Fibroblast of skin of left quadriceps (primary cell): ENCODE measurements around the gene CNGA1.
"Not testable (repeated sequence)": the region's sequence is repeated elsewhere in the genome, so short reads cannot be mapped to it uniquely, and the experiment has no call there.

Source experiments
- DNase-seq, 2 experiments: peaks; one replicate each; pipeline ENCODE4 v3.0.0-alpha.2; 2013; ENCODE audit warnings: low read depth in 2 of 2

Gene CNGA1

DNA sequence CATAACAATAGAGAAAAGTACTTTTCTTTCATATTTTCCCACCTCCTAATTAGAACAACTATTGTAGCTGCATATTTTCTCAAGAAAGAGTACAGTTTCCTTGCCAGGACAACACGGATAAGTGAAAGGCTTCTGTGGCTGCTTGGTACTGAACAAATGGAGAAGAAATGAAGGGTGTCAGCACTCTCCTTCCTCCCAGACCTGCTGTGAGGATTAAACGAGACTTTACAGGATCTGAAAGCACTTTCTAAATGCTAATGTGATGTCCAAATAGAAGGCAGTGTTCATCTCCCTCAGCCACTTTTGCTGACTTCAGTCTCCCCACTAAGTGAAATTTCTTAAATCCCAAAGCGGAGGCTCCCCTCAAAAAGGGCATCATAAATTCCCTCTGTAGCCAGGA is 14.0 kb upstream of the CNGA1 start:
- DNase-seq = no peak

DNA sequence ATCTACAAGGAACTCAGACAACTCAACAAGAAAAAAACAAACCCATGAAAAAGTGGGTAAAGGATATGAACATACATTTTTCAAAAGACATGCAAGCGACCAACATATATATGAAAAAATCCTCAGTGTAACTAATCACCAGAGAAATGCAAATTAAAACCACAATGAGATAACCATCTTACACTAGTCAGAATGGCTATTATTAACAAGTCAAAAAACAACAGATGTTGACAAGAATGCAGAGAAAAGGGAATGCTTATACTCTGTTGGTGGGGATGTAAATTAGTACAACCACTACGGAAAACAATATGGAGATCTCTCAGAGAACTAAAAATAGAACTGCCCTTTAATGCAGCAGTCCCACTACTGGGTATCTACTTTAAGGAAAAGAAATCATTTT is 12.2 kb upstream of the CNGA1 start:
- no peak for DNase-seq

DNA sequence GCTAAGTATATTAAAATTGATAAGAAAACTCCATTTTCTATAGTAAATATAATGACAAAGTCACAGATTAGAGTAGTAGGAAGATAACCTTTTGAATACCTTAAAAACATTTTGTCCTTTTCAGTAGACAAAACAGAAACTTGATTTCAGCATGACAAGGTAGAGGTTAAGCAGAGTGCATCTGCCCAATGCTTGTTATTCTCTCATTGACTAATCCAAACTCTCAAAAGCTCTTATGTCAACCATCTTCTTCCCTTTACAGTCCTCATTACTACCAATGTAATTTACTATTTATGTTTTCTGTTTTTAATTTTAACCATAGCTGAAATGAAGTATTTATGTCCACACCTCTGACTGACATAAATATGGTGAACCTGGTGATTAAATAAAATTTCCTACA is 11.2 kb upstream of the CNGA1 start:
- DNase-seq = no peak

DNA sequence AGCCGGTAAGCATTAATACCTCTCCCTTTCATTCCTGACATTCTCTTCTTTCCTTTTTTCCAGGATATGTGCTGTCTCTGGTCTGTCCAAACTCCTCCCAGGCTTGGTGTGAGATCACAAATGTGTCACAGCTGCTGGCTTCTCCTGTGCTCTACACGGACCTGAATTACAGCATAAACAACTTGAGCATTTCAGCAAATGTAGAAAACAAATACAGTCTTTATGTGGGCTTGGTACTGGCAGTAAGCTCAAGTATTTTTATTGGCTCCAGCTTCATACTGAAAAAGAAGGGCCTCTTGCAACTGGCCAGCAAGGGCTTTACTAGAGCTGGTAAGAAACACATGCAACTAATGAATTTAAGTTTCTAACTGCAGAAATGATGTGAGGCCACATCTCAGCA is 8.5 kb upstream of the CNGA1 start:
- DNase-seq = no peak

DNA sequence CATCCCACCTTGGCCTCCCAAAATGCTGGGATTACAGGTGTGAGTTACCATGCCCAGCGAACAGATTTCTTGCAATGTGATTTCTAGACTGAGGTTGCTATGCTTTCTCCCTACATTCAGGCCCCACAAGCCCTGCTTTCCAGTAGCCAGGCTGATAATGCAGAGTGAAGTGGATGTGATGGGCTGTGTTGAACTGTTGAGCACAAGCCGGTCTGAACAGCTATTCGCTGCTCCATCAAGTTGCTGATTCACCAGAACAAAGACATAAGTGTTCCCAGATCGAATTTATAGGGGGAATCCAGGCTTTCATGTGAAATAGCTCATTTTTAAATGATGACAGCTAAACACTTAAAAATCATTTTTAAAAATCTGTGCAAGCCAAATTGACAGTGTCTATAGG is 8.0 kb upstream of the CNGA1 start:
- DNase-seq = no peak

DNA sequence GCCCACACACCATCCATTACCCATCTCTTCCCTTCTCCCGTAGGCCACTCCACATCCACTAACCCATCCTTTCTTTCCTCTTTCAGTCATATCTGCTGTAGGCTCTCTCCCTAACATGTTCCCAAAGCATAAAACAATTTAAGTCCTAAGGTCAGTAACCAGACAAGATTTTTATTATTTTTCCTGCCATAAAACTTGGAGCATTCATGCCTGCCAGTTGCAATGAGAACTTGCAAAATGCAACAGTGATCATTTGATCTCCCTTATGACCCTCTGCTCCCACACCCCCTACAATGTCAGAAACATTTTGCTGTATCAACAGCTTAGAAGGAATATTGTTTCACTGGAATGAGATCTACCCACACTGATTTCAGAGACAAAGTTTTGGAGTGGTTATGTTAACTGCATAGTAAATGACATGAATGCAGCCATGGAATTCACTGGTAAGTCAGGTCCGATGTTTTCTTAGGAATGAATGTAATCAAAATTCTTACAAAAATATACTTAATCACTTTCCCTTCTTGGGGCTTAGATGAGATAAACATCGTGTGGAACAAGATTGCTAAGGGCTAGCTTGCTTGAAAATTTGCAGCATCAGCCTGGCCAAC is 5.8 kb upstream of the CNGA1 start:
- DNase-seq = no peak

DNA sequence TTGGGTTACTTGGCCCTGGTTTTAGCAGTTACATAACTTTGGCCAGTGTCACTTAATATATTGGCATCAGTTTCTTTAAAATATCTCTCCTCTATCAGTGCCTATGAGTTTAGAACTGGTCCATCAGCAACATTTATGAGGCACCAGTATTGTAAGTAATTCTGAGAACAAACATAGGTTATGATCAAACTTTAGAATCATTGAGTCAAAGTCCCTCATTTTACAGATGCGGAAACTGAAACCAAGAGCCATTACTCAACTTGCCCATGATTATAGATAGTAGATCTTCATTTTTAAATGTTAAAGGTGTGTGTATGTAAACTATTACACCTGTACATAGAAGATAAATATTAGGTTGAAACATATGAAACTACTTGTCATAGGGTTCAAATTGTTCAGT is 4.6 kb upstream of the CNGA1 start:
- DNase-seq = no peak

DNA sequence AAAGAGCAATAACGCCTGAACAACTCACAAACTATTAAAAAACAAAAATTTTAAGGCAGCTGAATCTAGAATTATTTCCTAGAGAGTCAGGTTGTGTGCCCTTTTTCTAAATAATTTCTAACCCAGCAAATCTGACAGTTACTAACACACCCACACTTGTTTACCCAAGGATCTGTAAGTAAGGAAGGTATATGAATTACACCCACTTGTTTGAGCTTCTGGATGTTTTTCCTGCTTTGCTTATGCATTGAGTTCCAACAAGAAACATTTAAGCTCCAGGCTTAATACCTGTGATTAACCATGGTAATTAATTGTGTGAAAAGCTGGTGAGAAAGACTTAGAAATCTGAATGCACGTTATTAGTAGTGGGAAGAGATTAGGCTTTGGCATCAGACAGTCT is 1.6 kb upstream of the CNGA1 start:
- DNase-seq = no peak

DNA sequence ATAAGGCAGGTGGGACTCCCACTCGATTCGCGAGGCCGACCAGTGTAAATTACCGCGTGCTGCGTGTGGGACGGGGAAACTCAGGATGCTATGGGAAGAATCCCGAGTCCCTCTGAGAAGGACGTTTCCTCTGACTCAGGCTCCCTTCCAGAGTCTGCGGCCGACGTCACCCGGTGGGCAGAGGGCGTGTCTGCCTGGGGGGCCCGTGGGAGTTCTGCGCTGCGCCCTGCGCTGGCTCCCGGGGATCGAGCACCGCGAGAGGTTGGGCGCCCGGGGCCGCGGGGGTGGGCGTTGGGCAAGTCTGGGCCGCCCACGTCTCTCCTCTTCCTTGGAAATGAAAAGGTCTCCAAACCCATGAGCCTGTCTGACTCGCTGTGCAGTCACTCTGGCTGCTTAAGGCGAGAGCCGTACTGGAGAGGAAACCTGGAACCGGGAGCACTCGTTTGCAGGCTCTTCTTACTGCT is 659 bp upstream of the CNGA1 start:
- peak in 1 of 2 experiments; percentile 11 for DNase-seq

DNA sequence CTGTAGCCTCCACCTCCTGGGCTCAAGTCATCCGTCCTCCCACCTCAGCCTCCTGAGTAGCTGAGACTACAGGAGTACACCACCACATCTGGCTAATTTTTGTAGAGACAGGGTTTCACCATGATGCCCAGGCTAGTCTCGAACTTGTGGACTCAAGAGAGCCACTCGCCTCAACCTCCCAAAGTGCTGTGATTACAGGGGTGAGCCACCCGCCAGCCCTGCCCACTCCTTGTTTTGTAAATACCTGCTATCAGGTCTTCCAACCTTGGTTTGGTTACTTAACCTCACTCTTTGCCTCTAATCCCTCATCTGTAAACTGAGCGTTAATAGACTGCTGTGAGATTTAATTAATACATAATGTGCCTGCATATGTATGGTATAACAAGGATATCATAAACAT is 803 bp downstream of the CNGA1 start:
- DNase-seq = no peak

DNA sequence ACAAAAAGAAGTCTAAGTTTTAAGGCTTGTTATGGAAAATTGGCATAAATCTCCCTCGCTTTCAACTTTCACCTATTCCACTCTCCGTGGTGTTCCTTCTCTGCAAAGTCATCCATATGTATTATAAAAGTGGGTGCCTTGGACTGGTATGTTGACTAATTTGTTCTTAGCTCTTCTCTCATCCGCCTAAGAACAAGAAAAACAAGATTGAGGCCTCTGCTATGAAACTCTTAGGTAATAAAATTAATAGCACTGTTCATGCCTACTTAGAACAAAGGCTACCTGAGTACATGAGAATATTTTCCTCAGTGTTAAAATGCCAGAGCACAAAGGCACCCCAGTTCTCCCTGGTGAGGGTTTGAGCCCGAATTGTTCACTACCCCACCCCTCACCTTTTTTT is 1.3 kb downstream of the CNGA1 start:
- DNase-seq = no peak

DNA sequence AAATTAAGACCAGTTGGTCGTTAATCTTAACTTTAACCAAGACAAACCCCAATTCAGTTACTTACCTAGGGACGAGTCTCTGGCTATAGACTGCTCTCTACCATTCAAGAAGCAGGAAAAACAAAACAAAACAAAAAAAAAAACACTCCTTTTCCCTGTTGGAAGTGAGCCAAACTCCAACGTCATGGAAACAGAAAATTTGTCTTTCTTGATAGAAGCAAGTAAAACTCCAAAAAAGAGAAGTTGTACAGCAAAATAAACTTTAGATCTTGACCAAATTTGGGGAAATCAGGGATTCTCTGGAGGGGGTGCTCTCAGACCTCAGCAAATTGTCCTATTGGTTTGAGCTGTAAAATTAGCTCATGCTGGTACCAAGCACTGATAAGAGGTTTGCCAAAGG is 3.7 kb downstream of the CNGA1 start:
- no peak for DNase-seq

DNA sequence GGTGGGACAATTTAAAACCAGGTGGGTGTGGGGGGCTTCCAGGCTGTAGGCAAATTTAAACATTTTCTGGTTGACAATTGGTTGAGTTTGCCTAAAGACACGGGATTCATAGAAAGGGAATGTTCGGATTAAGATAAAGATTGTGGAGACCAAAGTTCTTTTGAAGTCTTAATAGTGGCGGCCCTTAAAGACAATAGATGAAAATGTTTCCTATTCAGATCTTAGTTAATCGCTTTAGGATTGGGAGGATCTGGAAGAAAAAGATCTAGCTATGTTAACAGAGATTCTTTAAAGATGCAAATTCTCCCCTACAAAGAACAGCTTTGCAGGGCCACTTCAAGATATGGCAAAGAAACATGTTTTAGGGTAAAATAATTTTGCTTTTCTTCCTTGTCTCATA is 4.8 kb downstream of the CNGA1 start:
- no peak for DNase-seq

DNA sequence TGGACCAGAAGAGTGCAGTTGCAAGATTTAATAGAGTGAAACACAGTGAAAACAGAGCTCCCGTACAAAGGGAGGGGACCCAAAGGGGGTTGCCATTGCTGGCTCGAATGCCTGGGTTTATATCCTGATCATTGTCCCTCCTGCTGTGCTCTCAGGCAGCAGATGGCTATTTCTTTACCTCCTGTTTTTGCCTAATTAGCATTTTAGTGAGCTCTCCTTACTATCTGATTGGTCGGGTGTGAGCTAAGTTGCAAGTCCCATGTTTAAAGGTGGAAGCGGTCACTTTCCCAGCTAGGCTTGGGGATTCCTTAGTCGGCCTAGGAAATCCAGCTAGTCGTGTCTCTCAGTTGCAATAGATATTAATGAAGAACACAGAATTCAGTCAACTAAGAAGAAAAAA is 5.6 kb downstream of the CNGA1 start:
- not testable (repeated sequence) for DNase-seq

DNA sequence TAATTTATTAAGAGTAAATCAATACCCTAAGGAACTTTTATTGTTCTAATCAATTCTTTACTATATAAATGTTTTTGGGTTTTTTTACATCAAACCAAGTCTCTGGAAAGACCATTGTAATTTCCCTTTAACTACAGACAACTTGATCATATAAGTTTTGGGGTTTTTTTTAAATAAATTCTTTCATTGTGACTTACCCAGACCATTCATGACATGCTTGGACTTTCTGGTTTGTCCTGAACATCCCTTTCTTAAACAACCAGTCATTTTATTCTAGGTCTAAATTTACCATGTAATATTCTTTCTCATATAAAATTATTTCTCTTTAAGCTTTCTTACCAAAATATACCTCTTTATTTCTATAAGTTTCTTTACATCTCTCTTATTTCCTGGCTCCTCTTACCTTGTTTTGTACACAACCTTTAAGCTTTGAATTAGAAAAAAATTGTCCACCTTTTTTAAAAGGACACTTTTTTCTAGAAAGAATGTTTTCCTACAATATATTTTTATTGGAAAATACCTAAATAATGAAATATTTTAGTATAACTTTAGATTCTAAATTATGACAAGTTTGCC is 8.4 kb downstream of the CNGA1 start:
- DNase-seq = no peak

DNA sequence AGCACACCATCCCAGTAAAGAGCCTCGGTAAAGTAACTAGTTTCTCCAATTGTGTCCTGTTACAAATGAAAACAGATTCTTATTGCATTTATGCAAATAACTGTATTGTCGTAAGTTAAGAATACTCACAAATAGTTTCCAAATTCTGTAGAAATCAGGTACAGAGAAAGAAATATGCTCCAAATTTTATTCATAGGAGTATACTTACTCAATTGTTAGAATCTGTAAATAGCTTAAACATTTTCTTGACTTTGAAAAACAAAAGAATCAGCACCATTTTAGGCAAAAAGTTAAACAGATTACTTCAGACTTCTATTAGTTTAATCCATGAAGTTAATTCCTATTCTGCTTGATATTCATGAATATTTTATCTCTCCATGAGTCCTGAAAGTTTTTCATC is 10.7 kb downstream of the CNGA1 start:
- DNase-seq = no peak

DNA sequence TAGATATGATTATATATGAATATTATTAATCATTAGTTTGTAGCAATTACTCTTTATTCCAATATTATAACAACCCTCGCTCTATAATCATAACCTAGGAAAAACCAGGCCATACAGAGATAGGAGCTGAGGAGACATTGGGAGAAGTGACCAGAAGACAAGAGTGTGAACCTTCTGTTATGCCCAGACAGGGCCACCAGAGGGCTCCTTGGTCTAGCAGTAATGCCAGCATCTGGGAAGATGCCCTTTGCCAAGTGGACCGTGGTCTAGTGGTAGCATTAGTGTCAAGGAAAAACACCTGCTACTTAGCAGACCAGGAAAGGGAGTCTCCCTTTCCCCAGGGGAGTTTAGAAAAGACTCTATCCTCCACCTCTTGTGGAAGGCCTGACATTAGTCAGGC is 12.9 kb downstream of the CNGA1 start:
- DNase-seq = not testable (repeated sequence)

DNA sequence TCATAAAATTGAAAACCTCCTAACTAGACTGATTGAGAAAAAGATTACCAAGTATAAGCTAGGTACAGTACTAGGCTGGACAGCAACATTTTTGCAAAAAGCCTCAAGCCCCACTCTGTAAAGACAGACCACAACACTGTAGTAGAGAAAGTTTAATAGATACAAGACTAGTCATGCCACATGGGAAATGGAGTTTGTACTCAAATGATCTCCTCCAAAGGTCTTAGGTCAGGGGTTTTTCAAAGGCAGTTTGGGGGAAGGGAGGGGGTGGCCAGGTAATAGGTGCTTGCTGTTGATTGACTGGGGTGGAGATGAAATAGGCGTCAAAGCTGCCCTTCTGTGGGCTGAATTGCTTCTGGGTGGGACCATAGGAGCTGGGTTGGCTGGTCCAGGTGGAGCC is 14.2 kb downstream of the CNGA1 start:
- no peak for DNase-seq

DNA sequence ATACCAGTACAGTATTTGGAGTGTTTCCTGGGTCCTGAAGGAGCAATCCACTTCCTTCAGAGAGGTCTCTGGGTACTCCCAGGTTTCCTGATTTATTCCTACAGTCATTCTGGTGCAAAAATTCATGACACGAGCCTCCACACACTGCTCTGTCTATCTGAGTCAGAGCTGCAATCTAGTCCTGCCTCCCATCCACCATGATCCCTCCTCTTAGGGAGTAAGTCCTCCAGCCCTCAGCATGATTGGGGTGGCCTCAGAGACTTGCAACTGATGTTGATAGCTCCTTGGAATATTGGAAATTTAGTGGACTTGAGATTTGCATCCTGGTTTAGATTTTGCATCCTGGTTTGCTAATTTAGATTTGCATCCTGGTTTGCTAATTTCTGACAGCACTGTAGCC is 20.5 kb downstream of the CNGA1 start:
- no peak for DNase-seq

DNA sequence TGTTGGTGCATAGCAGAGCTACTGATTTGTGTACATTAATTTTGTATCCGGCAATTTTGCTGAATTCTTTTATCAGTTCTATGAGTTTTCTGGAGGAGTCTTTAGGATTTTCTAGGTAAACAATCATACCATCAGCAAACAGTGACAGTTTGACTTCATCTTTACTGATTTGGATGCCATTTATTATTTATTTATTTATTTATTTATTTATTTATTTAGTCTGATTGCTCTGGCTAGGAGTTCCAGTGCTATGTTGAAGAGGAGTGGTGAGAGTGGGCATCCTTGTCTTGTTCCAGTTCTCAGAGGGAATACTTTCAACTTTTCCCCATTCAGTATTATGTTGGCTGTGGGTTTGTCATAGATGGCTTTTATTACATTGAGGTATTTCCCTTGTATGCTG is 24.0 kb downstream of the CNGA1 start:
- DNase-seq = not testable (repeated sequence)

DNA sequence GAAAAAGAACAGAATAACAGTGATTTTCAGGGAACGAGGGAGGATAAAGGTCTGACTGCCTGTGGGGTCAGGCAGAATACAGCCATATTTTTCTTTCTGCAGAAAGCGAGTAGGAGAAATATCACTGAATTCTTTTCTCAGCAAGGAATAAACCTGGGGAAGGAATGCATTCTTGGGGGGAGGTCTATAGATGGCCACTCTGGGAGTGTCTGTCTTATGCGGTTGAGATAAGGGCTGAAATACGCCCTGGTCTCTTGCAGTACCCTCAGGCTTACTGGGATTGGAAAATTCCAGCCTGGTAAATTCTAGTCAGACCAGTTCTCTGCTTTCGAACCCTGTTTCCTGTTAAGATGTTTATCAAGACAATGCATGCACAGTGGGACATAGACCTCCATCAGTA is 26.3 kb downstream of the CNGA1 start:
- DNase-seq = no peak

DNA sequence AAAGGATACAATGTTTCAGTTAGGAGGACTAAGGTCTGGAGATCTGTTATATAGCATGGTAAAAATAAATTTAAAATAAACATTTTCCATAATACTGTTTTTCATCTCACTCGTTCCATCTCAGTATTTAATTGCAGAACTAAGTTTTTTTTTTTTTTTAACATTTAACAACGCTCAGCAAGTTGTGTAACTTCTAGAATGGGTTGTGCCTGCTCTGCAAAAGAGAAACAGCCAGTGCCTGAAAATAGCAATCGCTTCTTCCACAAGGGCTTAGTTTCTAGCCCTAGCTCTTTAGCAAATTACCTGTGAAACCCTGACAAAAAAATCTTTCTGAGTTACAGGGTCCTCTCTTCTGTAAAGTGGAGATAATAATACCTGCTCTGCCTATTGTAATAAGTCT is 41.9 kb downstream of the CNGA1 start:
- DNase-seq = no peak

DNA sequence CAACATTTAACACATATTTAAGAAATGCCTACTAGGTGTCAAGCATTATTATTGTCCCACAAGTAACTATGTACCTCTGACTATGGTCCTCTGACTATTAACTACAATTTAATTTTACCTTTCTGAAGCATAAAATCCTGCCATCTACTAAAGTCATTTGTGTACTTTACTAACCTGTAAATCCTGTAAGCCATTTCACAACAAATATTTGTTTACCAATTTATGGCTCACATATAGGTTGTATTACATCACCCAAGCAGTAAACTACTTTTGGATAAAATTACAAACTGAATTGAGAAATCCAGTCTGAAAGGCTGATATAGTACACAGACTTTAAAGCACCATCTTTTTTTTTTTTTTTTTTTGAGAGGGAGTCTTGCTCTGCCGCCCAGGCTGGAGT is 43.8 kb downstream of the CNGA1 start:
- no peak for DNase-seq

DNA sequence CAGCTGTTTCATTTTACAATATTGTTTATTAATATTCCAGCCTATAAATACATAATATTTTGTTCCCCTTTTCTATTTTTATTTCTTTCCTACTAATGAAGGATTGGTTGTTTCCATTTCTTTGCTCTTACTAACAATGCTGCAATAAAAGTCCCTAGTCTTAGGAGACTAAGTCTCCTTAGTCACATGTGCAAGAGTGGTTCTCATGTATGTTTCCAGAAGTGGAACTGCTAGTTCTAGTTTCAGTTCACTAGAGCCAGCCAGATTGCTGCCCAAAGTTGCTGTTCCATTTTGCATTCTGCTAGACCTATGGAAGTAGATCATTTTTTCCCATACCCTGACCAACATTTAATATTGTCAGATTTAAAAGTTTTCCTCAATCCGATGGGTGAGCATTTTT is 44.3 kb downstream of the CNGA1 start:
- no peak for DNase-seq
